Endodermal cell (in vitro differentiated cells): ENCODE results near the gene RPRD2. TPM values are rescaled to one million over a fixed set of nuclear protein-coding genes. Genes with fewer than 3 reads are reported as not detected.

Experiments
- DNase-seq: peaks from one replicate; pipeline ENCODE4 v3.0.0-alpha.2; 2017
- H3K27ac ChIP-seq: 2 replicates; pipeline ENCODE4 v1.5.1; 2013; ENCODE audit warnings: mild to moderate bottlenecking, low read depth, low read length, moderate library complexity
- H3K27me3 ChIP-seq: 2 replicates; pipeline ENCODE4 v1.6.1; 2013; ENCODE audit warnings: mild to moderate bottlenecking, low read length, moderate library complexity; ENCODE audit not compliant: insufficient read depth, control insufficient read depth, poor library complexity, severe bottlenecking
- H3K36me3 ChIP-seq: 2 replicates; pipeline ENCODE4 v1.7.0; 2013; ENCODE audit warnings: mild to moderate bottlenecking, low read length, moderate library complexity; ENCODE audit not compliant: control insufficient read depth, insufficient read depth
- H3K4me1 ChIP-seq: one replicate; pipeline ENCODE4 v1.7.0; 2013; ENCODE audit warnings: low read length; ENCODE audit not compliant: control insufficient read depth, insufficient read depth
- H3K4me3 ChIP-seq: 2 replicates; pipeline ENCODE4 v1.5.1; 2013; ENCODE audit warnings: mild to moderate bottlenecking, low read length, moderate library complexity
- H3K9ac ChIP-seq: 2 replicates; pipeline ENCODE4 v1.6.1; 2013; ENCODE audit warnings: mild to moderate bottlenecking, low read length, moderate library complexity; ENCODE audit not compliant: poor library complexity, severe bottlenecking; ENCODE audit errors: extremely low read depth
- H3K9me3 ChIP-seq: 2 replicates; pipeline ENCODE4 v1.6.1; 2013; ENCODE audit warnings: mild to moderate bottlenecking, low read length, moderate library complexity; ENCODE audit not compliant: control insufficient read depth
- H3K27ac Mint-ChIP-seq: 2 replicates; pipeline ENCODE4 v1.8.0; 2020; ENCODE audit warnings: mixed read lengths
- H3K27me3 Mint-ChIP-seq: 2 replicates; pipeline ENCODE4 v1.8.0; 2021; ENCODE audit warnings: mild to moderate bottlenecking, mixed read lengths; ENCODE audit not compliant: insufficient read depth
- H3K36me3 Mint-ChIP-seq: 2 replicates; pipeline ENCODE4 v1.8.0; 2020; ENCODE audit warnings: low read depth, mixed read lengths
- H3K4me1 Mint-ChIP-seq: 2 replicates; pipeline ENCODE4 v1.8.0; 2020; ENCODE audit warnings: mixed read lengths
- H3K4me3 Mint-ChIP-seq: 2 replicates; pipeline ENCODE4 v1.8.0; 2020; ENCODE audit warnings: mild to moderate bottlenecking, moderate library complexity, mixed read lengths
- H3K9me3 Mint-ChIP-seq: 2 replicates; pipeline ENCODE4 v1.8.0; 2020; ENCODE audit warnings: mild to moderate bottlenecking, mixed read lengths
- WGBS, 2 experiments: methylation state at CpG; one replicate each; pipeline versions ENCODE4 v1.1.5 to v1.1.7; 2013; ENCODE audit warnings: missing lambda C conversion rate in 2 of 2, mixed read lengths in 1 of 2; ENCODE audit not compliant: insufficient coverage in 1 of 2, insufficient read length in 1 of 2; 5-methylcytosine and 5-hydroxymethylcytosine counted together
- total RNA-seq, 2 donors: library from RNA; stranded (reverse); fragmentation: NEBNext Ultra II Directional in 1 of 2; extraction: Animal tissue kit (Norgen Biotek cat#: 25700) in 1 of 2; gene quantifications; 2 replicates in 1 of 2; 3 replicates in 1 of 2; pipeline ENCODE4 v1.2.1, GENCODE V29; 2021
- TF ChIP-seq, protein P1 (sequence below): fragments of 200-600 bp; sonication (generic); conservative IDR thresholded peaks from 2 replicates; pipeline ENCODE4 v1.5.0; 2021; ENCODE audit warnings: antibody characterized with exemption, mild to moderate bottlenecking

Gene RPRD2
- total RNA-seq, 2 donors from 2014 or later: 33.1 to 35.9 TPM

DNA sequence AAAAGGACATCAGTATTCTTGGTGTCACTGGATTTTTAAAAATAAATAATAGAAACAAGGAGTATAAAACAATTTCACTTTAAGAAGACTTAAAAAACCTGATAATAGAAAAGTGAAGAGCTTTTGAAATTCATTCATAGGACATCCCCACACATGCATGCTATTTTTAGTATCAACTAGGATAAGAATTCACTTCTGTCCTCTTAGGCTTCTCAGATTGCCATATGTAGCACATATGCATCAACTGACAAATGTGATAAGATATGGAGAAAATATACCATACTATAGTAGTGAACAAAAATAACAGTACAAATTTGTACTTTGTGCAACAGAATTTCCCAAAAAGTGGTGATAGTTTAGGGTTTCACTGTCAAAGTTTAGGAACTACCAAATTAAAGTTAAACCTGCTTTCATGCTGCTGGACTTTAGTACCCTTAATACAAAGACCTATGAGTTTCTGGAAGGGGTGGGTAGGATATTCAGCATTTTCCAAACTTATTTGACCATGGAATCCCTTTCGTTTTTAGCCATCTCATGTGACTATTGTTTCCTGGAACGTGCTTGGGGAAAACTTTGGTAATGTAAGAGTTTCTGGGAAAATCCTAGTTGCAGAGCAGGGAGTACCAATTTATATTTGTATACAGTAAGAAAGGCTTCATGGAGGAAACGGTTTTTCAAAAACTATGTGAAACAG is 19.8 kb downstream of the RPRD2 start:
- TF ChIP-seq, protein P1, sequence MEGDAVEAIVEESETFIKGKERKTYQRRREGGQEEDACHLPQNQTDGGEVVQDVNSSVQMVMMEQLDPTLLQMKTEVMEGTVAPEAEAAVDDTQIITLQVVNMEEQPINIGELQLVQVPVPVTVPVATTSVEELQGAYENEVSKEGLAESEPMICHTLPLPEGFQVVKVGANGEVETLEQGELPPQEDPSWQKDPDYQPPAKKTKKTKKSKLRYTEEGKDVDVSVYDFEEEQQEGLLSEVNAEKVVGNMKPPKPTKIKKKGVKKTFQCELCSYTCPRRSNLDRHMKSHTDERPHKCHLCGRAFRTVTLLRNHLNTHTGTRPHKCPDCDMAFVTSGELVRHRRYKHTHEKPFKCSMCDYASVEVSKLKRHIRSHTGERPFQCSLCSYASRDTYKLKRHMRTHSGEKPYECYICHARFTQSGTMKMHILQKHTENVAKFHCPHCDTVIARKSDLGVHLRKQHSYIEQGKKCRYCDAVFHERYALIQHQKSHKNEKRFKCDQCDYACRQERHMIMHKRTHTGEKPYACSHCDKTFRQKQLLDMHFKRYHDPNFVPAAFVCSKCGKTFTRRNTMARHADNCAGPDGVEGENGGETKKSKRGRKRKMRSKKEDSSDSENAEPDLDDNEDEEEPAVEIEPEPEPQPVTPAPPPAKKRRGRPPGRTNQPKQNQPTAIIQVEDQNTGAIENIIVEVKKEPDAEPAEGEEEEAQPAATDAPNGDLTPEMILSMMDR: no peak
- no peak for DNase-seq
- 89 to 100% methylated on average over 3 of the region's 3 CpGs for WGBS, 2 experiments
- Mint-ChIP-seq H3K4me1 (peaks cover 4% of the 10 kb centered on the region), H3K9me3 (no peaks in the 10 kb centered on the region), H3K4me3 (no peak overlapping the region), H3K27me3 (no peaks in the 10 kb centered on the region), H3K36me3 (no peaks in the 10 kb centered on the region), H3K27ac (no peak overlapping the region)
- H3K36me3 ChIP-seq: no peaks in the 10 kb centered on the region
- H3K9me3 ChIP-seq: no peaks in the 10 kb centered on the region
- H3K27ac ChIP-seq: no peak overlapping the region
- H3K4me3 ChIP-seq: no peak overlapping the region
- no peaks in the 10 kb centered on the region for H3K4me1 ChIP-seq
- no peaks in the 10 kb centered on the region for H3K27me3 ChIP-seq
- H3K9ac ChIP-seq: no peak overlapping the region

DNA sequence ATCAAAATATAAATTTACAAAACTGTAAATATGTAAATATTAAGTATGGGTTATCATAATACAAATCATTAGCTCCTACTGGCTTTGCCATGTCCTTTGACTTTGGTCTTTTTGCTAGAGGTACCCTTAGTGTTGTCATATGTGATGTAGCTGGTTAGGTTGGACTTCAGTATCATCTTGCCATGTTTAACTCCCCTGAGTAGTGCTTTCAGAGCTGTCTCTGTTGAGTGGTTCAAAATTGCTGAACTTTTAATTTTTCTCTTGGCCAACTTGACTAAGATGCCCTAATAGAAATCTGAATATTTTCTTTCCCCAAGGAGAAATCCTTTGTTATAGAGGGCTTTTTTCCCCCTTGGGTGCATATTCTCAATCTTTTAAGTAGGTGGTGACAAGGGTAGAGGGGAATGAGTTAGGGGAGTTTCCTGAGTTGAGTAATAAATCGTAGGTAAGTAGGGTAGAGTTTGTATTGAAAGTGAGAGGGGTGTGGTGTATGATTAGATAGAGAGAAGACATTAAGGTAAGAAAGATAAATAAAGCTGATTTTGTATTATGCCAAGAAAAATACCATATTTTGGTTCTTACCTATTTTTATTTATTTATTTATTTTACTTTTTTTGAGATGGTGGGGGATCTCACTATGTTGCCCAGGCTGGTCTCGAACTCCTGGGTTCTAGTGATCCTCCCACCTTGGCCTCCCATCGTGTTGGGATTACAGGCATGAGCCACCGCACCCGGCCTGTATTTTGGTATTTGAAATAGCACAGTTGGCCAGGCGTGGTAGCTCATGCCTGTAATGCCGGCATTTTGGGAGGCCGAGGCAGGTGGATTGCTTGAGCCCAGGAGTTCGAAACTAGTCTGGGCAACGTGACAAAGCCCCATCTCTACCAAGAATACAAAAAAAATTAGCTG is 21.8 kb downstream of the RPRD2 start:
- H3K27ac ChIP-seq: no peak overlapping the region
- Mint-ChIP-seq H3K9me3 (no peaks in the 10 kb centered on the region), H3K4me1 (peaks cover 16% of the 10 kb centered on the region), H3K36me3 (no peaks in the 10 kb centered on the region), H3K27ac (no peak overlapping the region), H3K27me3 (no peaks in the 10 kb centered on the region), H3K4me3 (no peak overlapping the region)
- TF ChIP-seq, protein P1: no peak
- no peaks in the 10 kb centered on the region for H3K27me3 ChIP-seq
- no peak overlapping the region for H3K9ac ChIP-seq
- no peaks in the 10 kb centered on the region for H3K9me3 ChIP-seq
- peaks cover 8% of the 10 kb centered on the region for H3K4me1 ChIP-seq
- no peaks in the 10 kb centered on the region for H3K36me3 ChIP-seq
- no peak overlapping the region for H3K4me3 ChIP-seq
- 92 to 93% methylated on average over 9 to 10 of the region's 10 CpGs for WGBS, 2 experiments
- no peak for DNase-seq

DNA sequence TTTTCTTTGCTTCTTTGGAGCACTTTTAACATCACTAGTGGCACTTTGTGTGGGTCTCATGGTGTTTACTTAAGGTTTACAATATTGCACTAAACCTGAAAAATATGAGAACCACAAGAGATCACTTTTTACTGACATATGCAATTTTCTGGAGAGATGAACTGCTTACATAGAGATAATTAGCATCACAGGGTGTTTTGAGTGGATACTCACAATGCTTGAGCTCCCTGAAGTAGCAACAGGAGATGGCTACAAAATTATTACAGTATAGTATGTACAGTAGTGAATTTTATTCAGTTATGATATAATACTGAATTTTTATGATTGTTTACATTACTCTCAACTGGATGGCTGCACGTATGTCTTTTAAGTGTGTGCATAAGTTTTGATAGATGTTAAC is 22.6 kb downstream of the RPRD2 start:
- no peaks in the 10 kb centered on the region for H3K27me3 ChIP-seq
- Mint-ChIP-seq H3K9me3 (no peaks in the 10 kb centered on the region), H3K27ac (no peak overlapping the region), H3K4me1 (peaks cover 16% of the 10 kb centered on the region), H3K36me3 (no peaks in the 10 kb centered on the region), H3K27me3 (no peaks in the 10 kb centered on the region), H3K4me3 (no peak overlapping the region)
- no peak overlapping the region for H3K27ac ChIP-seq
- H3K36me3 ChIP-seq: no peaks in the 10 kb centered on the region
- TF ChIP-seq, protein P1: no peak
- H3K9ac ChIP-seq: no peak overlapping the region
- H3K9me3 ChIP-seq: no peaks in the 10 kb centered on the region
- no peak for DNase-seq
- H3K4me3 ChIP-seq: no peak overlapping the region
- H3K4me1 ChIP-seq: peaks cover 8% of the 10 kb centered on the region
- 55% methylated on average over 1 of the region's 1 CpG; no CpG with 5 or more reads in 1 of the 2 experiments for WGBS, 2 experiments
